T-helper 1 cell treated with Interleukin-12 subunit alpha and Interleukin-12 subunit beta and Interleukin-4 antibody, amounts not matched to agents 30 ng/mL and 1 ng/mL, for 36 hours (primary cell): ENCODE data around the gene GET4. TPM values are rescaled to one million over a fixed set of nuclear protein-coding genes. Genes with fewer than 3 reads are reported as not detected.

ENCODE experiments used
- intact Hi-C: fragments of 100-400 bp; cut with micrococcal nuclease; formaldehyde crosslinking; loops from one replicate; pipeline ENCODE4 v1.15.1; 2024
- total RNA-seq: library from RNA; stranded (reverse); gene quantifications from 2 replicates; pipeline ENCODE4 v1.2.3, GENCODE V29; 2022

GET4 gene
- total RNA-seq, 1 donor from 2014 or later, result 33.7 TPM

- intact Hi-C loops, result no loop called here
Measured at GRCh38 chr7:885261-885892, 9.0 kb downstream of the GET4 start.

- intact Hi-C loops, result no loop called here
Measured at GRCh38 chr7:885893-886625, 9.7 kb downstream of the GET4 start.

GRCh38 chr7:886626-887487, 10.5 kb downstream of the GET4 start:
- intact Hi-C loops, result no loop called here

- intact Hi-C loops, result no loop called here
Measured at GRCh38 chr7:887488-887820, 11.1 kb downstream of the GET4 start.

GRCh38 chr7:888081-889024, 12.0 kb downstream of the GET4 start:
- intact Hi-C loops, result no loop called here

- intact Hi-C loops, result no loop called here
Measured at GRCh38 chr7:889025-889390, 12.7 kb downstream of the GET4 start.

- intact Hi-C loops, result no loop called here
Measured at GRCh38 chr7:889391-889790, 13.0 kb downstream of the GET4 start.

GRCh38 chr7:890868-891267, 14.5 kb downstream of the GET4 start:
- intact Hi-C loops, result no loop called here

- intact Hi-C loops, result no loop called here
Measured at GRCh38 chr7:891291-891690, 14.9 kb downstream of the GET4 start.

GRCh38 chr7:891805-892204, 15.5 kb downstream of the GET4 start:
- intact Hi-C loops, result no loop called here

GRCh38 chr7:892648-893593, 16.6 kb downstream of the GET4 start:
- intact Hi-C loops, result no loop called here

- intact Hi-C loops, result no loop called here
Measured at GRCh38 chr7:893686-894085, 17.3 kb downstream of the GET4 start.

GRCh38 chr7:894164-894867, 18.0 kb downstream of the GET4 start:
- intact Hi-C loops, result no loop called here

GRCh38 chr7:894927-895450, 18.6 kb downstream of the GET4 start:
- intact Hi-C loops, result no loop called here

- intact Hi-C loops, result no loop called here
Measured at GRCh38 chr7:895451-896052, 19.2 kb downstream of the GET4 start.

GRCh38 chr7:896346-897075, 20.2 kb downstream of the GET4 start:
- intact Hi-C loops, result no loop called here

- intact Hi-C loops, result no loop called here
Measured at GRCh38 chr7:897086-897485, 20.7 kb downstream of the GET4 start.

- intact Hi-C loops, result no loop called here
Measured at GRCh38 chr7:897771-898376, 21.5 kb downstream of the GET4 start.
